NCI-H1694 treated with DMSO at 0.1 percent for 48 hours (cell line): Measurements from ENCODE around the gene CCDC127.
"Not testable (repeated sequence)": the region's sequence is repeated elsewhere in the genome, so short reads cannot be mapped to it uniquely, and the experiment has no call there.

Experiments
- DNase-seq: peaks from one replicate; lab custom pipeline; 2025; lab: John Stamatoyannopoulos, UW

CCDC127 gene

DNA sequence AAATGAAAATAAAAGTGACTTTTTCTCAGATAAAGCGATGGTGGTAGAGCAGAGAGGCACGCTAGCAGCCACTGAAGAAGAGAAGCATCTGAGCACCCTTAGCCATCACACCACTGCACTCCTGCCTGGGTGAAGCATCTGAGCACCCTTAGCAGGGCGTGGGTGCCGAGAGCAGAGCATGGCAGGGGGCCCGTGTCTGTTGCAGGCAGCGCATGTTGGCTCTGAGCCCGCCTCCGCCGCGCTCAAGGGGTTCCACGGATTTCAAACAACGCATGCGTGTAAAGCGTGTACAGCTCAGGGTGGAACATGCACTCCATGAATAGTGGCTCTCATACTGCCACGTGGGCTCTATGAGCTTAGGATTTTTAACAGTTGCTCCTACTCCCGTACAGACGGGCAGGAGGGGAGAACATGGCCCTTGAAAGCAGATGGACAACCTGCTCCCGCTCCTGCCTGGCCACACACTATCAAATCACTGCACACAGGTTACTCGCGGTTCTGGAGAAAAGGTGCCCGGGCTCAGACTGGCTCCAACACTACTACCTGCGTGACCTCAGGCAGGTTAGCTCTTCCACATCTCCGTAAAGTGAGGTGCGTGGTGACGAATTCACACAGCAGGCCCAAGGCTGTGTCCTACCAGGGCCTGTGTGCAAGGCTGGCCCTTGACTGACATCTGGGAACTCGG is 14.6 kb downstream of the CCDC127 start:
- DNase-seq = no peak

DNA sequence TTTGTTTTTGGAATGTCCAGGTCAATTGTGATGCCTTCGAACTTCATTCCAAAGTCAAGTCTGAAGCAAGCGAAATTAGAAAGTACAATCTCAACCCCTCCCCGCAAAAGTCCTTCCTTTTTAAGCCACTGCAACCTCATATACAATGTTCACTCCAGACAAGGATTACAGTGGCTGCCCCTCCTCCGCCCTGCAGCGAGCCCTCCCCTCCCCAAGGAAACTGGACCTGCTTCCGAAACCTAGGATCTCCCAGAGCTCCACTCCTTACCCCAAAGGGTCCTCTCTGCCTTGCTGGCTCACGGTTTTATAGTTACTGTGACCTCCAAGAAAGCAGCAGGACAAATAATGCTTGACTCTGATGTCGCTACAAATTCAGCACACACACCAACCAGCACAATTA is 16.3 kb downstream of the CCDC127 start:
- no peak for DNase-seq

DNA sequence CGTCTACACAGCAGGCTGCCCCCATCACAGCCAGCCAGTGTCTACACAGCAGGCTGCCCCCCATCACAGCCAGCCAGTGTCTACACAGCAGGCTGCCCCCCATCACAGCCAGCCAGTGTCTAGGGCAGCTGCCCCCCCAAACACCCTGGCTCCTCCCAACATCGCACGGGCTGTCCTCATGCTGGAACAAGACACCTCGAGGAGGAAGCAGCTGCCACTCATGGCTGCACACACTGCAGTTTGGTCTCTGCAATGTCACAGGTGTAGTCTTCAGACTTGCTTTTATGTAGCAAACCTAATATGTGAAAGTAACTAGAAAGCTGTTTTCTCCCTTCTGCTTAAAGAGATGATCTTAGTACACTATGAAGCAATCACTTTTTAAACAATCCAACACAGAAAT is 17.0 kb downstream of the CCDC127 start:
- DNase-seq = no peak

DNA sequence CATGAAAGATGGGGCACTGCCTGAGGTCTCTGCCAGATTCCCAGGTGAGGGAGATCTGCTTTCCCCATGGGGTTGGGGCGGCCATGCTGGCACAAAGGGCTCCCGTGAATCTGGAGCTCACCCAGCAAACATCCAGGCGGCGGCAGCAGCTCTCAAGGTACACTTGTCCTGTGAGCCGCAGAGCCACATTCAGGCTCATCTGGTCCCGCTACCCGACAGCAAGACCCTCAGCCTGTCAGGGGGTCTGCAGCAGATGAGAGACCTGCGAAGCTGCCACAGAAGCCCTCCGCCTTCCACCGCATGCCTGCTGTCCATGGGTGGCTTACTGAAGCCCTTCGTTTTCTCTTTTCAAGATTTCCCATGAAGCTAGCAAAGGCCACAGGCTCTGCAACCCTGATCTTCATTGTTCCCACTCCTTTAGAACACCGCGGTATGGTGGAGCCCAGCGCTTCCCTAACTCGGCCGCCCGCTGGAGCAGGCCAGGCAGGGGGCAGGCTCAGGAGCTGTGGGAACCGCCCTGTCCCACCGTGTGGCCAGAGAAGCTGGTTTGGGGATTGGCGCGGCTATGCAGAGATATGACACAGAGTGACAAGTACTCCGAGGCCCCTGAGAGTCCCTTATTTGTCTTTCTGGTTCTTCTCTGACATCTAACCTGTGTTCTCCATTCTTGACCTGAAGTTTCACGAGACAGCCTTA is 17.9 kb downstream of the CCDC127 start:
- no peak for DNase-seq

DNA sequence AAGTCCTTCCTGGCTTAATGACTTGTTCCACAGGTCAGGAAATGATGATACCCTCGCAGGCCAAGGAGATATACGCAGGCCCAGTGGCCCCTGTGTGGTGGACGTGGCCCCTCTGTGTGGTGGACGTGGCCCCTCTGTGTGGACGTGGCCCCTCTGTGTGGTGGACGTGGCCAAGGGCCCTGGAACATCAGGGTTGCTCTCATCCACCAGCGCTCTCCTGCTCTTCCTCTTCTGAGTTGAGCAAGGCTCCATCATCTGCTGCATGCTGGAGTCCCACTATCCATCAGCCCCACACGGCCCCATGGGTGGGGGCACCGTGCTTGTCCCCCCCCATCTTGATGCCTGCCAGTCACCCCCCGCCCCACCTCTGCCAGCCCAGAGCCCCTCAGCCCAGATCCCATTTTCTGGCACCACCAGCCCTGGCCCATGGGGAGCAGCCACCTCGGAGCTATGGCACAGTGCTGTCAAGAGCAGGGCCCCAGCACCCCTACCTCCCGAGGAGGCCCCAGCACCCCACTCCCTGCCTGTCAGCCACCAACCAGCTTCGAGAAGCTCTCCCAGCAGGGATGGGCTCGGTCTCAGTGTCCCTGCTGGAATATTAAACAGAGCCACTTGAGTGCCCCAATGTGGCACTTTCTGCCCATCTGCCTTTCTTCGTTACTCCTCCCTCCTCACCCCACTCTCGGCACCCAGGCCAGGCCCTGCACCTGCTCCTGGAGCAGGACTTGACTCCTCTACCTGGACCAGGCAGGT is 18.6 kb downstream of the CCDC127 start:
- DNase-seq = no peak

DNA sequence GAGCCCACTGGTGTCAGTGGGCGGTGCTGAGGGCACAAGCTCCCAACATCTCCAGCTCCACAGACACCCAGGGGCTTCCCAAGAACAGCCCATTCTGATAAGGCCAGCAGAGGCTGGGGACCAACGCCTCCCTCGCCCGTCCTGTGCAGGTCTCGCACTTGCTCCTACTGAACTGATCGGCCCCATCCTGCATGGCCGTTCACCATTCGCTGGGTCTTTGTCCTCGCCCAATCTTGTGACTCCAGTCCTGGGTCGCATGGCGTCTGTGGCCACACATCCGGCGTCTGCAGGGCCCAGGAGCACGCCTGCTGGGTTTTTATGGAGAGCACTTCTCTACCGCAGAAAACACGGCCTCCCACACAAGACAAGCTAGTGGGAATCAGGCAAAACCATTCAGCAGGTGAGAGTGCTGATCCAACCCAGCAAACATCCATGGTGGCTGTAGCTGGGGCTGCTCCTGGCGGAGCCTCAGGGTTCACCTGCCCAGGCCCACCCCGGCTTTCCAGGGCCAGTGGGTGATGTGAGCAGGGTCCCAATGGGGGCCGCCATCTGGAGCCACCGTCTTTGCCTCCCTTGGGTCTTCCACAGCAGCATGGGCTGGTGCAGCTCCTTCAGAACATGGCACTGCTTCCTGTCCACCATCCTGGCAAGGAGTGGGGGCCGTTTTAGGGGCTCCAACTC is 19.3 kb downstream of the CCDC127 start:
- DNase-seq = no peak

DNA sequence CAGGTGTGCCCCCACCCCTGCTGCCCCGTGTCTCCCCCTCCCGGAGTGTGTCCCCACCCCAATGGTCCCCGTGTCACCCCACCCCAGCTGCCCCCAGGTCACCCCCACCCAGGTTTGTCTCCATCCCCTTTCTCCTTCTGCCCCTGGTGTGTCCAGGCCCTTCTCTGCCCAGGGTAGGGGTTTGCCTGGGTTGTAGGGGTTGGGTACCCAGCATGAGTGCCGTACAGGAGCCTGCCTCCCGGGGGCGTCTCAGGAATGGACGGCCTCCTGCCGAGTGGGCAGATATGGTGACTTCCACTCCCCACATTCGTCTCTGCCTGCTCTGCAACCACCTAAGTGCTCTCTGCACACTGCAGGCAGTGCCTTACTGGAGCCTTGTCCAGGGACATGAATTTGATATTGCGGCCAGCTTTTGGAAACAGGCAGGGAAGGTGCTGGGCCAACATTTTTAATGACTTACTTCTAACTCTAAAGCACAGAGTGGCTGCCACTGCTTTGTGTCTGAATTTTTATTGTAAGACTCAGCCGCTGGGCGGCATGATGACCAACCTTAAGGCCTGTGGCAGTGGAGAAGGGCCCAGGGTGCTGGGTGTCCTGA is 20.0 kb downstream of the CCDC127 start:
- no peak for DNase-seq

DNA sequence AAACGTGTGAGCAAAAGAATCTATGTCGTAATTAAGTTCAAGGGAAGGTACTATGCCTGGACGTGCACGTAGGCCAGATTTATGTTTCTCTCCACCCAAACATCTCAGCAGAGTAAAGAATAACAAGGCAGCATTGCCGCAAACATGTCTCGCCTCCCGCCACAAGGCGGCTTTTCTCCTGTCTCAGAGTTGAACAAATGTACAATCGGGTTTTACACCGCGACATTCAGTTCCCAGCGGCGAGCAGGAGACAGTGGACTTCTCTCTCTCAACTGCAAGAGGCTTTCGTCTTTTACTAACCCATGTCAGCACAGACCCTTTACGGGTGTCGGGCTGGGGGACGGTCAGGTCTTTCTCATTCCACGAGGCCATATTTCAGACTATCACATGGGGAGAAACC is 20.9 kb downstream of the CCDC127 start:
- DNase-seq = not testable (repeated sequence)

DNA sequence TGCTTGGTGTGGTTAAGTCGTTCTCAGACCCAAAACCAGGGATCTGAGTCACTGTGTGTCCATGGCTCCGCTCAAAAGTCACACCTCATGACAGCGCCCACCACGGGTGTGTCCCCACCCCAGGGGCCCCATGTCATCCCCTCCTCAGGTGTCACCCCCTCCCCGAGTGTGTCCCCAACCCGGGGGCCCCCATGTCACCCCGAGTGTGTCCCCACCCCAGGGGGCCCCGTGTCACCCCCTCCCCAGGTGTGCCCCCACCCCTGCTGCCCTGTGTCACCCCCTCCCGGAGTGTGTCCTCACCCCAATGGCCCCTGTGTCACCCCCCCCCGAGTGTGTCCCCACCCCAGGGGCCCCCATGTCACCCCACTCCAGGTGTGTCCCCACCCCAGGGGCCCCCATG is 21.6 kb downstream of the CCDC127 start:
- no peak for DNase-seq

DNA sequence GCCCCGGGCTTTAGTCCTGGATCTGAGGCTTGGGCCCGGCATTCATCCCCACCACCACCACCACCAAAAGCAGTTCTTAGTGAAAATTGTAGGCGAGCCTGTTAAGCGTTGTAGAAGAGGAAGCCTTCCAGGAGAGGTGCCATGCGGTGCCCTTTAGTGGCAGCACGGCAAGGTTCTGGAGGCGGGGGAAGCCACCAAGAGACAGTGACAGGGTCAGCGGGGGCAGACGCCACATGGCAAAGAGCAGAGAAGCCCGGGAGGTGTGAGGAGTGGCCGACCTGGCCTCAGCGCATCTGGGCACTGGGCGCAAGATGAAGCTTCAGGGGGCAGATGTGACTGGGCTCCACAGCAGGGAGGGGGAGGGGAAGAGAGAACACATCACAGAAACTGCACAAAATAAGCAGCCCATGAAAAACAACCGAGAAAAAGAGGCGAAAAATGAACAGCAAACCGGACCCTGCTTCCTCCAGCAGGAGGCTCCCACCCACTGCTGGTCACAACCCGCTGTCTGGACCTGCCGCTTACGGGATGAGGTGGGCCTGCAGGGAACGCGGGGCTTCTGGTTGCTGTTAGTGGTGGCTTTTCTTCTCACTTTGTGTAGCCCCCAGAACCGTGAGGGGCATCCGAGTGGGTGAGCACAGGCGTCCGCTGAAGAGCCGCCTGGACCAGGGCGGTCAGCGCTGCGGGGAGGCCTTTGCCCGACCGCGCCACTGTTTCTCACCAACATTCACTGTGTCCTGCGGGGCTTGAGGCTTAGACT is 22.4 kb downstream of the CCDC127 start:
- no peak for DNase-seq

DNA sequence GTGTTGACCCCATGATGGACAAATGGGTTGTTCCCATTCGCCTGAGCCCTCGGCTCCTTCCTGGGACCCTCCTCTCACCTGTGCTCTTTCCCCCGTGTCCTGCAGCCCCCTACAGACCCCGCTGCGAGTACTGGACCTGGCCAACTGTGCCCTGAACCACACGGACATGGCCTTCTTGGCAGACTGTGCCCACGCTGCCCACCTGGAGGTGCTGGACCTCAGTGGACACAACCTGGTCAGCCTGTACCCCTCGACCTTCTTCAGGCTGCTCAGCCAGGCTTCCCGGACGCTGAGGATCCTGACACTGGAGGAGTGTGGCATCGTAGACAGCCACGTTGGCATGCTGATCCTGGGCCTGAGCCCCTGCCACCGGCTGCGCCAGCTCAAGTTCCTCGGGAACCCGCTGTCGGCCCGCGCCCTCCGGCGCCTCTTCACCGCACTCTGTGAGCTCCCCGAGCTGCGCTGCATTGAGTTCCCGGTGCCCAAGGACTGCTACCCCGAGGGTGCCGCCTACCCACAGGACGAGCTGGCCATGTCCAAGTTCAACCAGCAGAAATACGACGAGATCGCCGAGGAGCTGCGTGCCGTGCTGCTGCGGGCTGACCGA is 23.2 kb downstream of the CCDC127 start:
- DNase-seq = no peak

DNA sequence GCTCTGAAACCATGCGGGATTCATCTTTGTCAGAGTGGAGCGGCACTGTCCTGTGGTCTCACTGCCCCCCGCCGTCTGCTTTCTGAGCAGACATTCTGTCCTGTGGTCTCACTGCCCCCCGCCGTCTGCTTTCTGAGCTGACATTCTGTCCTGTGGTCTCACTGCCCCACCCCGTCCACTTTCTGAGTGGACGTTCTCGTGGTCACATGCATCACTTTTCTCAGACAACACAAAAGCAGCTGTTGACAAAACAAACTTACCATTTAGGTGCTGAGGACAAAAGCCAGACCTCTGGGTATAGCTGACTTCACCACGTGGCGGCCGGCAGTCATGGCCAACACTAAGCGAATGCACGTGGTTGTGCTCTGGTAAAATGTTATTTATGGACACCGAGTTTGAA is 23.9 kb downstream of the CCDC127 start:
- no peak for DNase-seq

DNA sequence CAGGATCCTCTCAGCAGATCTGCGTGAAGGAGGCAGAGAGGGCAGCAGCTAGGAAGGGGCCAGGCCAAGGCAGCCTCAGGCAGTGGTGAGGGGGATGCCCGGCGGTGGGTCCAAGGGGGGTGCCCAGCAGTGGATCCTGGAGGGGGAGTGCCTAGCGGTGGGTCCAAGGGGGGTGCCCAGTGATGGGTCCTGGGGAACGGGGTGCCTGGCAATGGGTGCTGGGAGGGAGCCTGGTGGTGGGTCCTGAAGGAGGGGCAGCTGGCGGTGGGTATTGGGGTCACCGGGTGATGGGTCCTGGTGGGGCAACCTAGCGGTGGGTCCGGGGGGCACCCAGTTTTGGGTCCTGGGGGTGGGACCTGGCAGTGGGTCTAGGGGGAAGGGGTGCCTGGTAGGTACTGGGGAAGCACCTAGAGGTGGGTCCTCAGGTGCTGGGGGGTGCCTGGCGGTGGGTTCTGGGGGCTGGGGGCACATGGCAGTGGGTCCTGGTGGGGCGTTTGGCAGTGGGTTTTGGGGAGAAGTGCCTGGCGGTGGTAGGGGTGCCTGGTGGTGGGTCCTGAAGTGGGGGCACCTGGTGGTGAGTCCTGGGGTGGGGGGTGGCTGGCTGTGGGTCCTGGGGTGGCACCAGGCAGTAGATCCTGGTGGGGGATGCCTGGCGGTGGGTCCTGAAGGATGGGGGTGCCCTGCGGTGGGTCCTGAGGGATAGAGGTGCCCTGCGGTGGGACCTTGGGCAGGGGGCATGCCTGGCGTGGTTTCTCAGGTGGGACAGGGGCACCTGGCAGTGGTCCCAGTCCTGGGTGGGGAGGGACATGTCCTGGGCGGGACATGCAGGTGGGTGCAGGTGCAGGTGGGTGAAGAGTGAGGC is 24.8 kb downstream of the CCDC127 start:
- no peak for DNase-seq

DNA sequence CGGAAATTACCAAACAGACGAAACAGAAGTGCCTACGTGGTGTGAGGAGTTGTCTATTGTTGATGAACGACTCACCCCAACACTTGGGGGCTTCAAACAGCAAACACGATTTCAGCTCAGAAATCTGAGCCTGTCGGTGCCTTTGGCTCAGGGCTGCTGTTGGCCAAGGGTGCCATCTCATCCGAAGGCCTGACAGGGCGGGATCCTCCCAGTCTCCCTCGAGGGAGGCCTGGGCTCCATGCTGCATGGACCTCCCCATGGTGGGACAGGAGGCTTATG is 25.3 kb downstream of the CCDC127 start:
- no peak for DNase-seq

DNA sequence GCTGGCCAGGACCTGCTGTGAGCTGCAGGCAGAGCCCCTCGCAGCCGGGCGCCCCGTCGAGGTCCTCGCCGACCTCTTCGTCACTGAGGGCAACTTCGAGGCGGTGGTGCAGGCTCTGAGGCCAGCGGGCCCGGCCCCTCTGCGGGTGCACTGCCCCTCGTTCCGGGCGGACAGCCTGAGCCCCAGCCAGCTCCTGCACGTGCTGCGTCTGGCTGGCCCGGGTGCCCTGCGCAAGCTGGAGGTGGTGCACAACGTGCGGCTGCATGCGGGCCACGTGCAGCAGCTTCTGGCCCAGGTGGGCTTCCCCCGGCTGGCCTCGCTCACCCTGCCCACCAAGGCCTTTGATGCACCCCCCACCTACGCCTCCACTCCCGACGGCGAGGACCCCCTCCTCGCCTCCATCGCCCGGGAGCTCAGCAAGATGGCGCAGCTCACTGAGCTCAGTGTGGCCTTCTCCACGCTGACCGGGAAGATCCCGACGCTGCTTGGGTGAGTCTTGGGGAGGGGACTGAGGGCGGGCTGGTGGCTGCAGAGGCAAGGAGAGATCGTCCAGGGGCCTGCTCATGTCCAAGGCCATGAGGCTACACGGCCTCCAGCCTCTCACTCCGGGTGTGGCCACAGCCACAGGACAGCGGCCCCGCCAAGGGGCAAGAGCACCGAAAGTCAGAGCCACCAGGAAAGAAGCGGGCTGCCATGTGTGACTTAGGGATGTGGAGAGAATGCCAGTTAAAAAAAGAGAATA is 25.8 kb downstream of the CCDC127 start:
- DNase-seq = no peak

DNA sequence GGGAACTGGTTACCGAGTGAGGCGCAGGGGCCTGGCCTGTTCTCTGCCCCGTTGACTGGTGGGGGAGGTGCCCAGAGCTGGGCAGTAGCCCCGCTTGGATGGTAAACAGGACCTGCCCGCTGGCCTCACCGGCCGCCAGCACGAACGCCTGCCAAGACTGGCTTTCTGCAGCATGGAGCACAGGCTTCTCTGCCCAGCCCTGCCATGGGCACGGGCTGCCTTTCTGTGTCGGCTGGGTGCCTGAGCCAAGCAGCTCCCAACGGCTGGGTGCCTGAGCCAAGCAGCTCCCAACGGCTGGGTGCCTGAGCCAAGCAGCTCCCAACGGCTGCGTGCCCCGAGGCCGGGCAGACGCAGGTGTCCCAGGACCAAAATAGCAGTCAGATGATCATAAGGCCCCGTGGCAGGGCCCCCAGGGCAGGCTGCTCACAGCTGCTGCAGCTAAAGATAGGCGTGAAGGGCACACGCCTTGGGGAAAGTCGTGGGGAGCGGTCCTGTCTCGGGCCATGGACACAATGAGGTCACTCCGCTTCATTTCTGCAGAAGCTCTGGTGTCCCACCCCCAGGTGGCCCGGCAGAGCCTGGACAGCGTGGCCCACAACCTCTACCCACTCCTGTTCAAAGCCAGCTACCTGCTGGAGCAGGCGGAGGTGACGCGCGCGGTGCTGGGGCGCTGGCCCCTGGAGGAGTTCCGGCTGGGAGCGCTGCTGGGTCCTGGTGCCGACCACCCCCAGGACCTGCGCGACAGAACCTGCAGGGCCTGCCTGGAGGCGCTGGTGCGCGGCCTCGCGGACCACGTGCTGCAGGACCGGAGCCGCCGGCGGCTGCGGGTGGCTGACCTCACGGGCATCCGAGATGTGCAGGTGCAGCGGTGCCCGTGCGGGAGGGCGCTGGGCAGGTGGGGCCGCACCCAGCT is 26.7 kb downstream of the CCDC127 start, which contains the start of gene LRRC14B:
Gene LRRC14B (plus strand): TSS at position 460 of the 913 bp plus-strand sequence. CDS start 44 bp downstream, at position 504.
- peak; percentile 24 for DNase-seq

DNA sequence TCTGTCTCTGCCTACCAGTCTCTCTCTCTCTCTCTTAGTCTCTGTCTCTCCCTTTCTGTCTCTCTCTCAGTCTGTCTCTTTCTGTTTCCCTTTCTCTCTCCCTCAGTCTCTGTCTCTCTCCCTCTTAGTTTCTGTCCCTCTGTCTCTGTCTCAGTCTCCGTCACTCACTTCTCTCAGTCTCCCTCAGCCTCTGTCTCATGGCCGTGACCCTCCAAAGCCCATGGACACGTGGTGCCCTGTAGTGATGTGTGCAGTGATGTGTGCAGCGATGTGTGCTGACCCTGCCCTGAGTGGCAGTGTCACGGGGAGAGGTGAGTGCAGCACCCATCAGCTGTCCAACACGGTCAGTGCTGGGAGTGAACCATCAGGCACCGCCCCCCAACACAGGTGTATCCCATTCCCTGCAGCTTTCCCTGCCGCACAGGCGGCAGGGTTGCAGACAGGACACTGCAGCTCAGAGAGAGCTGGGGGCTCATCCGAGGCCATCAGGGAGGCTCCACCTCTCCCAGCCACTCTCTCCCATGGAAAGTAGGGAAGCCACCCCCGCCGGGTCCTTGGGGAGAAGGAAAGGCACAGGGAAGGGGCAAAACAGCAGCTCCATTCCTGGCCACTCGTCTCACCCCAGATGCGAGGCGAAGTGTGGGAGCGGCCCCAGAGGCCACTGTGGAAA is 27.5 kb downstream of the CCDC127 start:
- DNase-seq = no peak

DNA sequence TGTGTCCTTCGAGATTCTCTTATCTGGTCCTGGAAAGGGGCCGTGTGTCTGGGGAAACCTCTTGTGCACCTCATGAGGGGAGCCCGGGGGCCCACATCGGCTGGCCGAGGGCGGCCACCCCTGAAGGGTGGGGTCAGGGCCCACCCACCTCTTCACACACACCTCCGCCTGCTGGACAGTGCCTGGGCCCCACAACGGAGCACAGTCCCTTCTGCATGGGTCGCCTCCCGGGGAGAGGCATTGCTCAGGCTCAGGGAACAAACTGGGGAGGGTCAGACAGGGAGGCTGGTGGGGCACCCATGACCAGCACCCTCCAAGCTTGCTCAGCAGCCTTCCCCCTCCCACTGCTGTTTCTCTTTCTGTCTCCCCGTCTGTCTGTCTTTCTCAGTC is 28.0 kb downstream of the CCDC127 start:
- DNase-seq = no peak
